ENCODE results near the gene MGAT1.

The MGAT1 gene

DNA sequence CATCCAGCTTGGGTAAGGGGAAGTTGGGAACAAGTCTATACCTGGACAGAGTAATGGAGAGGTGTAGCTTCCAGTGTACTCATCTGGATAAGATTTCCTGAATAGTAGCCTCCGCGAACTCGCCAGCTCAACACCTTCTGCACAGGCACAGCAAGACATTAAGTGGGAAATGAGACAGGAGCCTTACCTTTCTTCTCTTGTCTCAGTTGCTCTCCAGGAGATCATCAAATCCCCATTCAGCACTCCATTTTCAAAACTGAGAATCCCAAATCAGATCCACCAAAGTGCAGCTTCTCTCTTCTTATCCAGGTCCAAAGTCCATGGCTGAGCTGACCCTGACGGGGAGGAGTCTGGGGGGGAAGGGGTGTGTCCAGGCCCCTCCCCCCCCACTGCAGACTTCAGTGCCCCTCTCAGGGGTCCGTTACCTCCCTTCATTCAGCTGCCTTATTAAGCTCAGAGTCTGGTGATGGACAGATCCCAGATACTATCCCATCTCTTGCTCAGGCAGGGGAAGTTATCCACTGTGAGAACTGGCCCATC lies 5.9 kb upstream of the MGAT1 start:
- TF ChIP-seq CTCF (IDR thresholded peaks at IDR 0.05) = no peak
- Mint-ChIP-seq H3K27ac (peak overlapping the region; percentile 92), H3K4me3 (peak overlapping the region; percentile 87), H3K9me3 (no peaks in the 10 kb centered on the region), H3K27me3 (ENCODE audit: low read depth, poor library complexity) (peaks cover 2% of the 10 kb centered on the region), H3K4me1 (peaks cover 88% of the 10 kb centered on the region), H3K36me3 (ENCODE audit: low read depth) (peaks cover 13% of the 10 kb centered on the region)
- DNase-seq = no peak

- Mint-ChIP-seq H3K27me3 (ENCODE audit: low read depth, poor library complexity) (peaks cover 2% of the 10 kb centered on the region), H3K36me3 (ENCODE audit: low read depth) (peaks cover 13% of the 10 kb centered on the region), H3K4me3 (peak overlapping the region; percentile 87), H3K9me3 (no peaks in the 10 kb centered on the region), H3K4me1 (peaks cover 86% of the 10 kb centered on the region), H3K27ac (peak overlapping the region; percentile 92)
- no peak for TF ChIP-seq CTCF (IDR thresholded peaks at IDR 0.05)
- DNase-seq = no peak
These were observed 5.2 kb upstream of the MGAT1 start for GRCh38 chr5:180807654-180808414.

- Mint-ChIP-seq H3K27me3 (ENCODE audit: low read depth, poor library complexity) (peaks cover 2% of the 10 kb centered on the region), H3K4me1 (peaks cover 78% of the 10 kb centered on the region), H3K27ac (no peak overlapping the region), H3K36me3 (ENCODE audit: low read depth) (peaks cover 13% of the 10 kb centered on the region), H3K4me3 (peak overlapping the region; percentile 87), H3K9me3 (no peaks in the 10 kb centered on the region)
- no peak for DNase-seq
- no peak for TF ChIP-seq CTCF (IDR thresholded peaks at IDR 0.05)
These were observed 4.4 kb upstream of the MGAT1 start for GRCh38 chr5:180807046-180807445.

GRCh38 chr5:180806351-180807011 lies 3.9 kb upstream of the MGAT1 start:
- peaks cover 2% of the 10 kb centered on the region for H3K27me3 Mint-ChIP-seq (ENCODE audit: low read depth, poor library complexity)
- TF ChIP-seq CTCF (IDR thresholded peaks at IDR 0.05) = no peak
- H3K27ac Mint-ChIP-seq = no peak overlapping the region
- H3K4me3 Mint-ChIP-seq = peak overlapping the region; percentile 87
- peaks cover 13% of the 10 kb centered on the region for H3K36me3 Mint-ChIP-seq (ENCODE audit: low read depth)
- H3K9me3 Mint-ChIP-seq = no peaks in the 10 kb centered on the region
- H3K4me1 Mint-ChIP-seq = peaks cover 78% of the 10 kb centered on the region
- no peak for DNase-seq

DNA sequence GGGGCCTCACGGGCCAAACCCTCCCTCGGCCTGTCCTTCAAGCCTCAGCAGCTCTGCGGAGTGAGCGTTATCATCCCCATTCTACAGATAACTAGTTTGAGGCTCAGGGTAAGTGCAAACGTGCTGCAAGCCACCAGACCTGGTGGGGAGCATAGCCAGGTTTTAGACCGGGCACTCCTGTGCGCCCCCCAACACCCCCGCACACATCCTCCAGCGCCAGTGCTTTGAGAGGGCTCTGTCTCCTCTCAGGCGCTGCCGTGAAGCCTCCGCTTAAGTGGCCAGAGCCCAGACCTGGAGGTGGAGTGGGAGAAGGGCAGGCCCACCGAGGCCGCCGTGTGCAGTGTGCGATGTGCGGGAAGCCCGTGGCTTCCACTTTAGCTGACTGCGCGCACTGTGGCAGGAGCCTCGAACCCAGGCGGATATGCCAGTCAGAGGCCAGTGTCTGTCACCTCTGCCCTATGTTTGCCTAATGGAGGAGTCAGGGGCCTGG lies 1.6 kb upstream of the MGAT1 start:
- Mint-ChIP-seq H3K27ac (peak overlapping the region; percentile 22), H3K4me3 (peak overlapping the region; percentile 54)

More for the DNA sequence above, 1.6 kb upstream of the MGAT1 start:
- H3K27me3 Mint-ChIP-seq (ENCODE audit: low read depth, poor library complexity) = peaks cover 2% of the 10 kb centered on the region
- peaks cover 17% of the 10 kb centered on the region for H3K36me3 Mint-ChIP-seq (ENCODE audit: low read depth)
- TF ChIP-seq CTCF (IDR thresholded peaks at IDR 0.05) = no peak
- no peaks in the 10 kb centered on the region for H3K9me3 Mint-ChIP-seq
- peaks cover 82% of the 10 kb centered on the region for H3K4me1 Mint-ChIP-seq
- DNase-seq = no peak

All from nephron progenitor cell (in vitro differentiated cells).